GM12878 (cell line): Measurements from ENCODE around the gene LPCAT3. TPM values are rescaled to one million over a fixed set of nuclear protein-coding genes. Genes with fewer than 3 reads are reported as not detected.

Experiments used
- ATAC-seq: fragments of 200-7000 bp; cut with Tn5 transposase; 3 replicates; pipeline ENCODE4 v1.9.1; 2020; ENCODE audit warnings: mild to moderate bottlenecking, moderate library complexity
- BruUV-seq: library from RNA; stranded (reverse); fragments of 400-500 nt; replicated peaks from 2 replicates; lab custom pipeline; 2021; lab: Mats Ljungman, UMichigan
- CTCF ChIA-PET: fragments of 300-600 bp; sonication (Branson Sonifier 250); formaldehyde crosslinking; extraction: SDS; loops from one replicate; lab custom pipeline; 2021; ENCODE audit warnings: inconsistent platforms; lab: Yijun Ruan, JAX
- POLR2A ChIA-PET: fragments of 350-600 bp; formaldehyde crosslinking; extraction: SDS; loops from one replicate; lab custom pipeline; 2021; ENCODE audit warnings: inconsistent platforms; lab: Charles Lee
- RAD21 ChIA-PET: fragments of 300-600 bp; sonication (Branson Sonifier 250); formaldehyde crosslinking; loops from one replicate; lab custom pipeline; 2023; ENCODE audit warnings: antibody characterized with exemption; ENCODE audit not compliant: unreplicated experiment; lab: Charles Lee
- SMC1A ChIA-PET: fragments of 300-600 bp; sonication (Branson Sonifier 250); formaldehyde crosslinking; loops from one replicate; lab custom pipeline; 2023; ENCODE audit not compliant: unreplicated experiment, uncharacterized antibody; lab: Charles Lee
- DNase-seq: peaks from one replicate; pipeline ENCODE4 v3.0.0-alpha.2; 2011; ENCODE audit warnings: low read depth, low spot score
- FAIRE-seq: peaks from 3 replicates; lab custom pipeline; 2011; peaks lifted over from hg19 to GRCh38; lab: Jason Lieb, UNC
- H2AFZ ChIP-seq: 2 replicates; pipeline ENCODE4 v1.6.0; 2011; ENCODE audit warnings: low read depth, low read length, control low read depth; ENCODE audit not compliant: control insufficient read depth
- H3K27ac ChIP-seq: 2 replicates; pipeline ENCODE4 v1.5.1; 2011; ENCODE audit warnings: control low read depth; ENCODE audit not compliant: control insufficient read depth, insufficient read depth
- H3K27me3 ChIP-seq, 2 experiments: replicated peaks in 1 of 2; 2 replicates each; pipeline versions ENCODE4 v1.6.0 to v1.6.1; 2011; ENCODE audit warnings: low read length in 1 of 2; ENCODE audit not compliant: control insufficient read depth in 2 of 2, insufficient read depth in 2 of 2
- H3K36me3 ChIP-seq, 2 experiments: 2 replicates each; pipeline ENCODE4 v1.5.1; 2011; ENCODE audit warnings: low read length in 1 of 2; ENCODE audit not compliant: control insufficient read depth in 2 of 2, insufficient read depth in 2 of 2
- H3K4me1 ChIP-seq: 2 replicates; pipeline ENCODE4 v1.6.1; 2011; ENCODE audit warnings: mild to moderate bottlenecking, low read length, moderate library complexity, mixed read lengths; ENCODE audit not compliant: control insufficient read depth, insufficient read depth
- H3K4me2 ChIP-seq: 2 replicates; pipeline ENCODE4 v1.6.0; 2011; ENCODE audit warnings: control low read depth; ENCODE audit not compliant: control insufficient read depth, insufficient read depth
- H3K4me3 ChIP-seq: fragments of 200-600 bp; sonication (generic); 2 replicates; pipeline ENCODE4 v1.5.1; 2016
- H3K79me2 ChIP-seq: 2 replicates; pipeline ENCODE4 v1.6.0; 2011; ENCODE audit warnings: low read length; ENCODE audit not compliant: control insufficient read depth, insufficient read depth
- H3K9ac ChIP-seq: 2 replicates; pipeline ENCODE4 v1.8.0; 2011; ENCODE audit warnings: low read length, control low read depth, mixed read lengths; ENCODE audit not compliant: control insufficient read depth, insufficient read depth
- H3K9me3 ChIP-seq: replicated peaks from 3 replicates; pipeline ENCODE4 v1.5.1; 2011; ENCODE audit warnings: mild to moderate bottlenecking, low read length; ENCODE audit not compliant: control insufficient read depth, insufficient read depth
- H4K20me1 ChIP-seq: 2 replicates; pipeline ENCODE4 v1.6.0; 2011; ENCODE audit not compliant: control insufficient read depth, insufficient read depth
- HCFC1 ChIP-seq: fragments of 150-350 bp; IDR thresholded peaks from 2 replicates; pipeline ENCODE4 v1.6.1; 2014; ENCODE audit warnings: low read length
- LARP7 ChIP-seq: fragments of 450-650 bp; IDR thresholded peaks from 2 replicates; pipeline ENCODE4 v1.6.1; 2017; ENCODE audit warnings: mild to moderate bottlenecking
- MEF2B ChIP-seq: fragments of 450-650 bp; IDR thresholded peaks from 2 replicates; pipeline ENCODE4 v1.6.1; 2018; ENCODE audit warnings: mild to moderate bottlenecking, moderate library complexity; ENCODE audit not compliant: partially characterized antibody, poor library complexity, severe bottlenecking
- MXI1 ChIP-seq: fragments of 150-350 bp; IDR thresholded peaks from 2 replicates; pipeline ENCODE4 v1.6.1; 2011; ENCODE audit warnings: low read depth, mild to moderate bottlenecking, inconsistent platforms, low read length, improper control_type of control experiment
- PAX5 ChIP-seq: IDR thresholded peaks from 2 replicates; pipeline ENCODE4 v1.6.1; 2011; ENCODE audit warnings: low read depth, low read length, borderline replicate concordance
- RUNX3 ChIP-seq: IDR thresholded peaks from 2 replicates; pipeline ENCODE4 v1.6.1; 2012; ENCODE audit warnings: low read length, inconsistent platforms
- SIN3A ChIP-seq: IDR thresholded peaks from 2 replicates; pipeline ENCODE4 v1.6.1; 2012; ENCODE audit warnings: low read depth, low read length, improper control_type of control experiment
- ZNF622 ChIP-seq: fragments of 450-650 bp; IDR thresholded peaks from 2 replicates; pipeline ENCODE4 v1.6.1; 2017; ENCODE audit warnings: mild to moderate bottlenecking, inconsistent platforms
- WGBS: methylation state at CpG from one replicate; pipeline ENCODE4 v1.1.6; 2016; ENCODE audit warnings: low lambda C conversion rate; ENCODE audit not compliant: insufficient replicate concordance, insufficient coverage; ENCODE audit errors: missing lambda C conversion rate; 5-methylcytosine and 5-hydroxymethylcytosine counted together
- in situ Hi-C: fragments of 300-500 bp; cut with MboI; formaldehyde crosslinking; loops from 9 replicates; pipeline ENCODE4 v1.14.3; 2018; ENCODE audit warnings: mixed read lengths
- intact Hi-C: fragments of 100-400 bp; cut with micrococcal nuclease; formaldehyde crosslinking; loops from one replicate; pipeline ENCODE4 v1.14.2; 2022; ENCODE audit not compliant: unreplicated experiment
- polyA plus RNA-seq, 11 experiments: library from polyadenylated mRNA; depleted of rRNA in 4 of 11; unstranded in 6 of 11; stranded (reverse) in 5 of 11; fragments of >200 nt; fragmentation: Nextera tagmentation in 4 of 11; fragmentation: Illumina TruSeq in 1 of 11; extraction: Ambion mirVana in 4 of 11; extraction: Trizol in 1 of 11; gene quantifications; 1 replicate in 1 of 11; 2 replicates in 10 of 11; pipeline versions ENCODE4 v1.2.1 to v1.2.3, GENCODE V29; 2011 to 2016; ENCODE audit warnings: inconsistent platforms in 2 of 11, missing spikeins in 2 of 11, low read depth in 1 of 11
- total RNA-seq, 4 experiments: library from RNA; depleted of rRNA in 3 of 4; stranded (reverse); fragments of >200 nt in 3 of 4; fragmentation: Illumina TruSeq in 1 of 4; extraction: Trizol in 1 of 4; gene quantifications; 2 replicates each; pipeline versions ENCODE4 v1.2.1 to v1.2.3, GENCODE V29; 2013 to 2021
- TF ChIP-seq, protein P1 (sequence below): IDR thresholded peaks from 2 replicates; pipeline ENCODE4 v1.6.1; 2012; ENCODE audit warnings: low read depth, low read length, improper control_type of control experiment

LPCAT3 gene
- total and polyA plus RNA-seq, 10 of the 15 experiments (the other 5 are each of a cell fraction or from before 2014, with no cell fraction given): 2.6 to 48.3 (median 23.0) TPM

DNA sequence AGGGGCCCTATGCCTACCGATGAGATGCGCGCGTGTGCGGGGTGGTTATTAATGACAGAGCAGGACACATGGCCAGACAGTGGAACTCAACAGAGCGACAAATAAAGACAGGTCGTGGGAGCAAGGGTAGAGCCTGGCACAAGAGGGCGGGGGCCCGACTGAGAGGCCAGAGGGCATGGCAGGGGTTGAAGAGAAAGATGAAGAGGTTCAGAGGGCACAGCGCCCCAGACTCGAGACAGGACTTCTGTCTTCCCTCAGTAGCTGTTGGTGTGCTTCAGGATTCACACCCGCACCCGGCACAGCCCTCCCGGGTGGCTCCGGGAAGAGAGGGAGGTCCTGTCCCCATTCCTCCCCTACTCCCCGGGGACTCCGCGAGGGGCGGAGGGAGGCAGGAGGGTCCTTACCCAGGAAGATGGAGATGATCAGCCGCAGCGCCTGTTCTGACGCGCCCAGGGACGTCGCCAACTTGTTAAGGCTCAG, 366 bp downstream of the LPCAT3 start:
- no peaks in the 10 kb centered on the region for H3K9me3 ChIP-seq
- H3K4me3 ChIP-seq: peak overlapping the region; percentile 91
- no peak for TF ChIP-seq HCFC1
- 0 out of 2 replicates have a peak, but pooled peaks have one; percentile 36 for TF ChIP-seq SIN3A
- peak; percentile 34; the same call in 1 of the 2 replicates for TF ChIP-seq RUNX3
- no peak for TF ChIP-seq PAX5
- peak; percentile 55; the same call in 1 of the 2 replicates for TF ChIP-seq MXI1
- peak; percentile 82 for TF ChIP-seq MEF2B
- no peak for TF ChIP-seq ZNF622
- peak; percentile 26; the same call in 1 of the 2 replicates for TF ChIP-seq LARP7
- TF ChIP-seq, protein P1, sequence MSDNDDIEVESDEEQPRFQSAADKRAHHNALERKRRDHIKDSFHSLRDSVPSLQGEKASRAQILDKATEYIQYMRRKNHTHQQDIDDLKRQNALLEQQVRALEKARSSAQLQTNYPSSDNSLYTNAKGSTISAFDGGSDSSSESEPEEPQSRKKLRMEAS: peak; percentile 3; the same call in 1 of the 2 replicates
- TF ChIP-seq, all 136 proteins: peak for 6
- POLR2A ChIA-PET: interaction anchor here (0.7 to 2.9 kb wide), 15 partner anchors 10 to 166 kb away, joined by 3 to 11 read pairs (median 5); partner anchors contain the start of genes C12orf57, C1RL, RNU7-1 and USP5
- BruUV-seq: no TSS peak
- Histone ChIP-seq H3K36me3 (no peaks in the 10 kb centered on the region), H3K27me3 (no peaks in the 10 kb centered on the region), H3K27ac (peak overlapping the region; percentile 75), H4K20me1 (no peaks in the 10 kb centered on the region; the same call in 1 of the 2 replicates), H3K4me2 (peak overlapping the region; percentile 44; the same call in 1 of the 2 replicates), H3K4me1 (no peaks in the 10 kb centered on the region), H2AFZ (peak overlapping the region; percentile 91), H3K9ac (peak overlapping the region; percentile 79), H3K79me2 (peaks cover 16% of the 10 kb centered on the region)
- ATAC-seq (peak; percentile 52), DNase-seq (no peak), FAIRE-seq (no peak)
- intact Hi-C loops: loop anchor here (2.0 to 5.0 kb wide), 3 partner anchors 46 to 74 kb away; partner anchors contain the start of genes C12orf57, C1R, EMG1 and PHB2
- SMC1A ChIA-PET: interaction anchor here (0.9 to 3.6 kb wide), 11 partner anchors 12 to 95 kb away, joined by 3 to 11 read pairs (median 5); partner anchors contain the start of genes C12orf57, C1RL and RNU7-1
- in situ Hi-C loops: no loop called here
- RAD21 ChIA-PET: interaction anchor here (0.8 to 2.8 kb wide), 12 partner anchors 53 to 95 kb away, joined by 3 to 14 read pairs (median 4); partner anchors contain the start of genes C12orf57 and RNU7-1
- 0% methylated on average over 25 of the region's 25 CpGs for WGBS
- CTCF ChIA-PET: interaction anchor here (0.7 to 2.6 kb wide), 30 partner anchors 8 to 148 kb away, joined by 3 to 13 read pairs (median 4); partner anchors contain the start of genes C12orf57, C1R, C1RL and CLSTN3
